Keratinocyte (primary cell): ENCODE results near the gene CYB561A3. TPM values are rescaled to one million over a fixed set of nuclear protein-coding genes. Genes with fewer than 3 reads are reported as not detected.
A peak's percentile ranks its signal among the peaks of the same experiment; 100 is the strongest.

Experiments used
- DNase-seq: peaks from one replicate; pipeline ENCODE4 v3.0.0-alpha.2; 2011; ENCODE audit warnings: low read depth, missing footprints, low spot score
- FAIRE-seq: peaks from 2 replicates; lab custom pipeline; 2011; peaks lifted over from hg19 to GRCh38; lab: Jason Lieb, UNC
- H2AFZ ChIP-seq: 2 replicates; pipeline ENCODE4 v1.6.0; 2012; ENCODE audit warnings: low read length, control low read depth, inconsistent platforms; ENCODE audit not compliant: control insufficient read depth
- H3K27ac ChIP-seq: 2 replicates; pipeline ENCODE4 v1.5.1; 2011; ENCODE audit warnings: low read length; ENCODE audit not compliant: control insufficient read depth, insufficient read depth
- H3K27me3 ChIP-seq: 3 replicates; pipeline ENCODE4 v1.6.0; 2011; ENCODE audit warnings: low read length; ENCODE audit not compliant: control insufficient read depth, insufficient read depth; ENCODE audit errors: extremely low read depth
- H3K36me3 ChIP-seq, 2 experiments: 2 replicates in 1 of 2; 3 replicates in 1 of 2; pipeline ENCODE4 v1.5.1; 2011; ENCODE audit warnings: low read length in 2 of 2, mild to moderate bottlenecking in 1 of 2; ENCODE audit not compliant: control insufficient read depth in 2 of 2, insufficient read depth in 2 of 2; ENCODE audit errors: extremely low read depth in 1 of 2
- H3K4me1 ChIP-seq: 3 replicates; pipeline ENCODE4 v1.5.1; 2011; ENCODE audit warnings: low read length; ENCODE audit not compliant: control insufficient read depth, insufficient read depth; ENCODE audit errors: extremely low read depth
- H3K4me2 ChIP-seq: 3 replicates; pipeline ENCODE4 v1.6.0; 2011; ENCODE audit warnings: low read depth, low read length; ENCODE audit not compliant: control insufficient read depth, insufficient read depth; ENCODE audit errors: extremely low read depth
- H3K4me3 ChIP-seq, 3 experiments: fragments of 200-600 bp in 1 of 3; sonication (generic) in 1 of 3; 2 replicates in 2 of 3; 3 replicates in 1 of 3; pipeline ENCODE4 v1.5.1; 2011 to 2016; ENCODE audit warnings: low read length in 3 of 3, mild to moderate bottlenecking in 3 of 3, control low read depth in 2 of 3, inconsistent platforms in 1 of 3, low read depth in 1 of 3, mixed read lengths in 1 of 3, mixed run types in 1 of 3, moderate library complexity in 1 of 3; ENCODE audit not compliant: control insufficient read depth in 2 of 3, insufficient read depth in 2 of 3; ENCODE audit errors: extremely low read depth in 1 of 3
- H3K79me2 ChIP-seq: 2 replicates; pipeline ENCODE4 v1.6.0; 2012; ENCODE audit warnings: low read length; ENCODE audit not compliant: control insufficient read depth, insufficient read depth
- H3K9ac ChIP-seq: 3 replicates; pipeline ENCODE4 v1.6.0; 2011; ENCODE audit warnings: low read length; ENCODE audit not compliant: control insufficient read depth, insufficient read depth; ENCODE audit errors: extremely low read depth
- H3K9me1 ChIP-seq: 3 replicates; pipeline ENCODE4 v1.6.0; 2011; ENCODE audit warnings: low read length; ENCODE audit not compliant: control insufficient read depth, insufficient read depth; ENCODE audit errors: extremely low read depth
- H3K9me3 ChIP-seq: 2 replicates; pipeline ENCODE4 v1.5.1; 2012; ENCODE audit warnings: low read depth, low read length; ENCODE audit not compliant: control insufficient read depth
- H4K20me1 ChIP-seq: 3 replicates; pipeline ENCODE4 v1.6.0; 2011; ENCODE audit warnings: low read length; ENCODE audit not compliant: control insufficient read depth, insufficient read depth; ENCODE audit errors: extremely low read depth
- CTCF ChIP-seq, 3 experiments: IDR thresholded peaks in 1 of 3; conservative IDR thresholded peaks in 1 of 3; optimal IDR thresholded peaks in 1 of 3; 2 replicates in 2 of 3; 3 replicates in 1 of 3; pipeline versions ENCODE3 to v1.5.1; 2011; ENCODE audit warnings: low read length in 3 of 3, mild to moderate bottlenecking in 3 of 3, moderate library complexity in 2 of 3, control low read depth in 1 of 3, inconsistent platforms in 1 of 3; ENCODE audit not compliant: insufficient read depth in 2 of 3; ENCODE audit errors: extremely low read depth in 1 of 3
- EZH2 ChIP-seq: IDR thresholded peaks from one replicate; pipeline ENCODE4 v1.6.1; 2012; ENCODE audit warnings: inconsistent platforms, mild to moderate bottlenecking, low read length, moderate library complexity
- dilution Hi-C: fragments of 300-500 bp; cut with MboI; formaldehyde crosslinking; loops from one replicate; pipeline ENCODE4 v1.7.0; 2020; ENCODE audit warnings: low sequenced_read_pairs; ENCODE audit not compliant: extremely low pct_ligation_motif_present
- polyA plus RNA-seq, 5 experiments: library from polyadenylated mRNA; depleted of rRNA in 3 of 5; stranded (reverse) in 3 of 5; stranded (forward) in 1 of 5; unstranded in 1 of 5; fragments of >200 nt; gene quantifications; 1 replicate in 1 of 5; 2 replicates in 3 of 5; 3 replicates in 1 of 5; pipeline versions ENCODE4 v1.2.1 to v1.2.3, GENCODE V29; 2011 to 2012; ENCODE audit warnings: missing spikeins in 2 of 5, low read depth in 1 of 5, low replicate concordance in 1 of 5

CYB561A3 gene
- polyA plus RNA-seq, 1 donor (not counting 4 experiments of a cell fraction or from before 2014, with no cell fraction given), result 42.3 TPM

GRCh38 chr11:61334434-61335354, 27.0 kb downstream of the CYB561A3 start:
- TF ChIP-seq CTCF (optimal IDR thresholded peaks at IDR 0.05 in 1 of 3, IDR thresholded peaks at IDR 0.05 in 1 of 3, conservative IDR thresholded peaks at IDR 0.05 in 1 of 3; ENCODE audit: extremely low read depth in 1 of 3, insufficient read depth in 2 of 3, low read length in 3 of 3) (no peak), EZH2 (no peak)
- peaks cover 30% of the 10 kb centered on the region for H3K4me1 ChIP-seq
- H3K4me2 ChIP-seq, result peak overlapping the region; percentile 99
- H3K9ac ChIP-seq, result no peak overlapping the region
- no peaks in the 10 kb centered on the region for H3K9me1 ChIP-seq
- H4K20me1 ChIP-seq, result peaks cover 3% of the 10 kb centered on the region
- H3K79me2 ChIP-seq, result peaks cover 32% of the 10 kb centered on the region
- H3K27ac ChIP-seq, result peak overlapping the region; percentile 5
- dilution Hi-C loops, result no loop called here
- no peak overlapping the region for H2AFZ ChIP-seq
- H3K4me3 ChIP-seq, result no peak overlapping the region
- H3K36me3 ChIP-seq, result peaks cover 5 to 6% of the 10 kb centered on the region in 2 experiments
- no peaks in the 10 kb centered on the region for H3K27me3 ChIP-seq
- FAIRE-seq, result no peak
- H3K9me3 ChIP-seq, result no peaks in the 10 kb centered on the region
- DNase-seq, result no peak

GRCh38 chr11:61333550-61334433, 27.9 kb downstream of the CYB561A3 start:
- Histone ChIP-seq H3K4me3 (peak overlapping the region; percentile 84 to 92 (median 87)), H3K9me1 (no peaks in the 10 kb centered on the region), H3K27ac (peak overlapping the region; percentile 89), H3K9ac (peak overlapping the region; percentile 99), H3K36me3 (peaks cover 11 to 14% of the 10 kb centered on the region in 2 experiments), H2AFZ (peak overlapping the region; percentile 83), H3K9me3 (no peaks in the 10 kb centered on the region), H4K20me1 (peaks cover 3% of the 10 kb centered on the region), H3K27me3 (no peaks in the 10 kb centered on the region), H3K4me2 (peak overlapping the region; percentile 99), H3K4me1 (peaks cover 30% of the 10 kb centered on the region), H3K79me2 (peaks cover 41% of the 10 kb centered on the region)
- FAIRE-seq (no peak), DNase-seq (no peak)
- TF ChIP-seq CTCF (optimal IDR thresholded peaks at IDR 0.05 in 1 of 3, IDR thresholded peaks at IDR 0.05 in 1 of 3, conservative IDR thresholded peaks at IDR 0.05 in 1 of 3; ENCODE audit: extremely low read depth in 1 of 3, insufficient read depth in 2 of 3, low read length in 3 of 3) (no peak), EZH2 (no peak)
- dilution Hi-C loops, result no loop called here
